ENCODE results near the gene MYCBPAP.

Gene MYCBPAP

GRCh38 chr17:50478391-50479381 is 29.6 kb upstream of the MYCBPAP start, which contains the start of gene RSAD1:
RSAD1 (plus strand) TSS chr17:50478860; CDS start chr17:50478885, 25 bp downstream.
- no peaks in the 10 kb centered on the region for H3K27me3 ChIP-seq (replicated peaks; ENCODE audit: control insufficient read depth, insufficient read depth, low read length)
- H3K36me3 ChIP-seq (ENCODE audit: control insufficient read depth, insufficient read depth, low read length), result no peaks in the 10 kb centered on the region; the same call in none of the 2 replicates
- H3K4me3 ChIP-seq (replicated peaks; ENCODE audit: low read depth, low read length), result peak within 1 kb of the TSS; percentile 85
- DNase-seq (ENCODE audit: extremely low read depth, insufficient read length), result peak; percentile 97
- TF ChIP-seq CTCF (IDR thresholded peaks at IDR 0.05; ENCODE audit: insufficient read depth, low read length, poor library complexity, severe bottlenecking), result peak; percentile 50

GRCh38 chr17:50479522-50480141 is 28.6 kb upstream of the MYCBPAP start:
- peak; percentile 71 for TF ChIP-seq CTCF (IDR thresholded peaks at IDR 0.05; ENCODE audit: insufficient read depth, low read length, poor library complexity, severe bottlenecking)
- DNase-seq (ENCODE audit: extremely low read depth, insufficient read length), result peak; percentile 70
- Histone ChIP-seq H3K36me3 (ENCODE audit: control insufficient read depth, insufficient read depth, low read length) (peaks cover 2% of the 10 kb centered on the region), H3K27me3 (replicated peaks; ENCODE audit: control insufficient read depth, insufficient read depth, low read length) (no peaks in the 10 kb centered on the region), H3K4me3 (replicated peaks; ENCODE audit: low read depth, low read length) (peak overlapping the region; percentile 85)

GRCh38 chr17:50480142-50480764 is 28.0 kb upstream of the MYCBPAP start:
- peaks cover 2% of the 10 kb centered on the region for H3K36me3 ChIP-seq (ENCODE audit: control insufficient read depth, insufficient read depth, low read length)
- H3K4me3 ChIP-seq (replicated peaks; ENCODE audit: low read depth, low read length), result no peak overlapping the region
- TF ChIP-seq CTCF (IDR thresholded peaks at IDR 0.05; ENCODE audit: insufficient read depth, low read length, poor library complexity, severe bottlenecking), result no peak
- no peaks in the 10 kb centered on the region for H3K27me3 ChIP-seq (replicated peaks; ENCODE audit: control insufficient read depth, insufficient read depth, low read length)
- DNase-seq (ENCODE audit: extremely low read depth, insufficient read length), result no peak

- DNase-seq (ENCODE audit: extremely low read depth, insufficient read length), result no peak
- Histone ChIP-seq H3K27me3 (replicated peaks; ENCODE audit: control insufficient read depth, insufficient read depth, low read length) (no peaks in the 10 kb centered on the region), H3K4me3 (replicated peaks; ENCODE audit: low read depth, low read length) (no peak overlapping the region), H3K36me3 (ENCODE audit: control insufficient read depth, insufficient read depth, low read length) (peaks cover 6% of the 10 kb centered on the region)
- TF ChIP-seq CTCF (IDR thresholded peaks at IDR 0.05; ENCODE audit: insufficient read depth, low read length, poor library complexity, severe bottlenecking), result no peak
Observed at GRCh38 chr17:50480854-50481490, 27.3 kb upstream of the MYCBPAP start.

- Histone ChIP-seq H3K4me3 (replicated peaks; ENCODE audit: low read depth, low read length) (no peak overlapping the region), H3K36me3 (ENCODE audit: control insufficient read depth, insufficient read depth, low read length) (peaks cover 6% of the 10 kb centered on the region), H3K27me3 (replicated peaks; ENCODE audit: control insufficient read depth, insufficient read depth, low read length) (no peaks in the 10 kb centered on the region)
- TF ChIP-seq CTCF (IDR thresholded peaks at IDR 0.05; ENCODE audit: insufficient read depth, low read length, poor library complexity, severe bottlenecking), result no peak
- no peak for DNase-seq (ENCODE audit: extremely low read depth, insufficient read length)
Observed at GRCh38 chr17:50481648-50482047, 26.6 kb upstream of the MYCBPAP start.

All from GM06990 (cell line).